NK-92 treated with Interleukin-12 subunit alpha and Interleukin-12 subunit beta, amount 100 ng/mL, for 24 hours (cell line): ENCODE data around the gene IL17RC.
"Not testable (repeated sequence)": the region's sequence is repeated elsewhere in the genome, so short reads cannot be mapped to it uniquely, and the experiment has no call there.

Experiments
- DNase-seq: peaks from one replicate; lab custom pipeline; 2025; lab: John Stamatoyannopoulos, UW

IL17RC gene

GRCh38 chr3:9915254-9916141 lies 1.4 kb upstream of the IL17RC start:
- DNase-seq, result no peak

- no peak for DNase-seq
Measured at GRCh38 chr3:9916346-9916733, 558 bp upstream of the IL17RC start.

- DNase-seq, result no peak
Measured at GRCh38 chr3:9917820-9918219, 922 bp downstream of the IL17RC start.

GRCh38 chr3:9918261-9919038 lies 1.6 kb downstream of the IL17RC start:
- no peak for DNase-seq

GRCh38 chr3:9928158-9928557 lies 11.3 kb downstream of the IL17RC start:
- no peak for DNase-seq

GRCh38 chr3:9930804-9931418 lies 14.0 kb downstream of the IL17RC start:
- DNase-seq, result no peak

- DNase-seq, result no peak
Measured at GRCh38 chr3:9932535-9932842, 15.6 kb downstream of the IL17RC start.

- DNase-seq, result peak; percentile 79
Measured at GRCh38 chr3:9932843-9933560, 16.1 kb downstream of the IL17RC start.

- peak; percentile 93 for DNase-seq
Measured at GRCh38 chr3:9933561-9934234, 16.8 kb downstream of the IL17RC start, which contains the start of gene CRELD1. Gene CRELD1, plus strand, starts transcription at chr3:9933834. Its CDS starts 605 bp downstream, at chr3:9934439.

GRCh38 chr3:9934235-9934621 lies 17.3 kb downstream of the IL17RC start:
- DNase-seq, result no peak

GRCh38 chr3:9934993-9935392 lies 18.1 kb downstream of the IL17RC start:
- no peak for DNase-seq

GRCh38 chr3:9935966-9936510 lies 19.1 kb downstream of the IL17RC start:
- DNase-seq, result no peak

GRCh38 chr3:9937486-9938238 lies 20.8 kb downstream of the IL17RC start:
- DNase-seq, result no peak

- DNase-seq, result no peak
Measured at GRCh38 chr3:9938966-9939365, 22.1 kb downstream of the IL17RC start.

- DNase-seq, result not testable (repeated sequence)
Measured at GRCh38 chr3:9939906-9940305, 23.0 kb downstream of the IL17RC start.

GRCh38 chr3:9940746-9941145 lies 23.8 kb downstream of the IL17RC start:
- no peak for DNase-seq

- DNase-seq, result no peak
Measured at GRCh38 chr3:9942164-9942563, 25.3 kb downstream of the IL17RC start.

GRCh38 chr3:9942934-9943690 lies 26.2 kb downstream of the IL17RC start:
- DNase-seq, result no peak

GRCh38 chr3:9944271-9944670 lies 27.4 kb downstream of the IL17RC start:
- DNase-seq, result no peak

- no peak for DNase-seq
Measured at GRCh38 chr3:9945358-9945757, 28.5 kb downstream of the IL17RC start.
